ENCODE measurements around the gene ADGRL1.

DNA sequence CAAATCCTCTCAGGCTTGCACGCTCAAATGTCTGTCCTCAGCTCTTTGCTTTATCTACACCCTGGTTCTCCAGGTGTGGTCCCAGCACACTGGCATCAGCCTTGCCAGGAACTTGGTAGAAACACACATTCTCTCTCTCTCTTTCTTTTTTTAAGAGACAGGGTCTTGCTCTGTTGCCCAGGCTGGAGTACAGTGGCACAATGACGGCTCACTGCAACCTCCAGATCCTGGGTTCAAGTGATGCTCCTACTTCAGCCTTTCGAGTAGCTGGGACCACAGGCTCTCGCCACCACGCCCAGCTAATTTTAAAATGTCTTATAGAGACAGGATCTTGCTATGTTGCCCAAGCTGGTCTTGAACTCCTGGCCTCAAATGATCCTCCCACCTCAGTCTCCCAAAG, 20.8 kb downstream of the ADGRL1 start:
- no peak for TF ChIP-seq RAD21 (IDR thresholded peaks at IDR 0.05; ENCODE audit: low read depth)
- no peak for TF ChIP-seq TAF1 (IDR thresholded peaks at IDR 0.05; ENCODE audit: low read depth)
- no peak for TF ChIP-seq CEBPB (IDR thresholded peaks at IDR 0.05)
- TF ChIP-seq TCF12 (IDR thresholded peaks at IDR 0.05; ENCODE audit: low read depth): no peak
- no peak for TF ChIP-seq TEAD4 (IDR thresholded peaks at IDR 0.05)
- no peak for TF ChIP-seq YY1 (IDR thresholded peaks at IDR 0.05; ENCODE audit: low read depth)
- no peak for TF ChIP-seq CREB1 (IDR thresholded peaks at IDR 0.05; ENCODE audit: low read depth)
- TF ChIP-seq, protein P1, sequence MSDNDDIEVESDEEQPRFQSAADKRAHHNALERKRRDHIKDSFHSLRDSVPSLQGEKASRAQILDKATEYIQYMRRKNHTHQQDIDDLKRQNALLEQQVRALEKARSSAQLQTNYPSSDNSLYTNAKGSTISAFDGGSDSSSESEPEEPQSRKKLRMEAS (IDR thresholded peaks at IDR 0.05): no peak
- no peak for TF ChIP-seq EGR1 (IDR thresholded peaks at IDR 0.05)
- no peak for TF ChIP-seq NFIC (IDR thresholded peaks at IDR 0.05)
- TF ChIP-seq EP300 (IDR thresholded peaks at IDR 0.05; ENCODE audit: borderline replicate concordance): no peak
- TF ChIP-seq, protein P2, sequence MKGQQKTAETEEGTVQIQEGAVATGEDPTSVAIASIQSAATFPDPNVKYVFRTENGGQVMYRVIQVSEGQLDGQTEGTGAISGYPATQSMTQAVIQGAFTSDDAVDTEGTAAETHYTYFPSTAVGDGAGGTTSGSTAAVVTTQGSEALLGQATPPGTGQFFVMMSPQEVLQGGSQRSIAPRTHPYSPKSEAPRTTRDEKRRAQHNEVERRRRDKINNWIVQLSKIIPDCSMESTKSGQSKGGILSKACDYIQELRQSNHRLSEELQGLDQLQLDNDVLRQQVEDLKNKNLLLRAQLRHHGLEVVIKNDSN (IDR thresholded peaks at IDR 0.05): no peak
